ENCODE data around the gene SMIM29. TPM values are rescaled to one million over a fixed set of nuclear protein-coding genes. Genes with fewer than 3 reads are reported as not detected.

Gene SMIM29
- total RNA-seq, 1 donor from 2014 or later = 9.2 TPM

DNA sequence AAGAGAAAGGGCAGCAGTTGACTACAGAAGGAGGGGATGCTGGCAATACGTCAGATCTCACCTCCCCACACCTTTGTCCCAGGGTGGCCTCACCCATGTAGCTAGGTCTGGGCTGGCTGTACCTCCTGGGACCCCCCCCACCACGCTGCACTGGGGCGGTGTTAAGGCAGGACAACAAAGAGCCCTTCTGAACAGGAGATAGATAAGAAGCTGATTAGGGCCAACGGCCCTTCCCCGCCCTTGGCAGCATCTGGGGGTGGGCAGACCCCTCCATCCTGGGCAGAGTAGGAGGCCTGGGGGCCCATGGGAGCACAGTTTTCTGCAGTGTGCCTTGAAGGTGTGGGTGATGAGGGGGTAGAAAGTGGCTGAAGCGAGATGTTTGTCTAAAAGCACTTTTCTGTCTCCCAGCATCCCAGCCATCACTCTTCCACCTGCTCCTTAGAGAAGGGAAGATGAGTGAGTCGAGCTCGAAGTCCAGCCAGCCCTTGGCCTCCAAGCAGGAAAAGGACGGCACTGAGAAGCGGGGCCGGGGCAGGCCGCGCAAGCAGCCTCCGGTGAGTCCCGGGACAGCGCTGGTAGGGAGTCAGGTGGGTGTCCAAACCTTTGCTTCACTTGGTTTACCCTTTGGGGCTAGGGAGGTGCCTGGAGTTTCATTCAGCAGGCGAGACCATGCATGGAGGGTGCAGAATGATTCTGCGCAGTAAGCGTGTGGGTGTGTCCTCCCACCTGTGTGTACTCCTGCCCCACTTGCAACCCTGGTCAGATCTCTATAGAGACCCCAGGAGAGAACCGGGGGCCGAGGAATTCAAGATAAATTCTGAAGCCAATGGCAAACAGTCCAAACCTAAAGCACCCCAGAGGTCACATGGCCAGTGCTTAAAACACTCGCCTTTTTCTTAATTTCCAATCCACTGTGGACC is 8.2 kb downstream of the SMIM29 start:
- intact Hi-C loops (cut with DNase I) = loop anchor here (10.0 kb wide), 2 partner anchors 514 to 1484 kb away; partner anchors contain the start of gene SNRPC
- Histone ChIP-seq H3K27me3 (no peaks in the 10 kb centered on the region), H3K9me3 (no peaks in the 10 kb centered on the region), H3K4me3 (no peak overlapping the region), H3K27ac (no peak overlapping the region), H3K36me3 (peaks cover 0 to 9% of the 10 kb centered on the region in 2 donors), H3K4me1 (peaks cover 16 to 32% of the 10 kb centered on the region in 2 donors)
- DNase-seq (ENCODE audit: low spot score in 2 of 2) = peak in 1 of 2 donors; percentile 62
- TF ChIP-seq, protein P1, sequence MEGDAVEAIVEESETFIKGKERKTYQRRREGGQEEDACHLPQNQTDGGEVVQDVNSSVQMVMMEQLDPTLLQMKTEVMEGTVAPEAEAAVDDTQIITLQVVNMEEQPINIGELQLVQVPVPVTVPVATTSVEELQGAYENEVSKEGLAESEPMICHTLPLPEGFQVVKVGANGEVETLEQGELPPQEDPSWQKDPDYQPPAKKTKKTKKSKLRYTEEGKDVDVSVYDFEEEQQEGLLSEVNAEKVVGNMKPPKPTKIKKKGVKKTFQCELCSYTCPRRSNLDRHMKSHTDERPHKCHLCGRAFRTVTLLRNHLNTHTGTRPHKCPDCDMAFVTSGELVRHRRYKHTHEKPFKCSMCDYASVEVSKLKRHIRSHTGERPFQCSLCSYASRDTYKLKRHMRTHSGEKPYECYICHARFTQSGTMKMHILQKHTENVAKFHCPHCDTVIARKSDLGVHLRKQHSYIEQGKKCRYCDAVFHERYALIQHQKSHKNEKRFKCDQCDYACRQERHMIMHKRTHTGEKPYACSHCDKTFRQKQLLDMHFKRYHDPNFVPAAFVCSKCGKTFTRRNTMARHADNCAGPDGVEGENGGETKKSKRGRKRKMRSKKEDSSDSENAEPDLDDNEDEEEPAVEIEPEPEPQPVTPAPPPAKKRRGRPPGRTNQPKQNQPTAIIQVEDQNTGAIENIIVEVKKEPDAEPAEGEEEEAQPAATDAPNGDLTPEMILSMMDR (IDR thresholded peaks at IDR 0.05) = no peak

DNA sequence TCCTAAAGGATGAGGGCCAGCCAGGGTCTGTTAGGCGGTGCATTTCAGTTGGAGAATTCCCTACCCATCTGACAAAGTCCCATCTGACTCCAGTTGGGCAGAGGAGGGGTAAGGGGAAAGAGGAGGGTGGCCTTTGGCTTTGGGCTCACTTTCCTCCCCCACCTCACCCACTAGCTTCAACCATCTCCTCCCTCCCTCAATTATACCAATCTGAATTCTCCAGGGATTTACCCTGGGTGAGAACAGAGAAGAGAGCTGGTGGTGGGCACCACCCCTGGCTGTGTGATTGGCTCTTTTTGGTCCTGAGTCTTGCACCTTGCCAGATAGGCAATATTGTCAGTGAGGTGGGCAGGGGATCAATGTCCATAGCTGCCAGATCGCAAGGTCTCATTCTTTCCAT is 8.9 kb downstream of the SMIM29 start:
- no peaks in the 10 kb centered on the region for H3K27me3 ChIP-seq
- intact Hi-C loops (cut with DNase I) = loop anchor here (10.0 kb wide), 3 partner anchors 455 to 1485 kb away; partner anchors contain the start of genes ILRUN and SNRPC
- DNase-seq (ENCODE audit: low spot score in 2 of 2) = no peak
- TF ChIP-seq, protein P1 (IDR thresholded peaks at IDR 0.05) = no peak
- peaks cover 0 to 9% of the 10 kb centered on the region in 2 donors for H3K36me3 ChIP-seq
- H3K4me1 ChIP-seq = peaks cover 17 to 31% of the 10 kb centered on the region in 2 donors
- no peak overlapping the region for H3K27ac ChIP-seq
- no peaks in the 10 kb centered on the region for H3K9me3 ChIP-seq
- H3K4me3 ChIP-seq = no peak overlapping the region

DNA sequence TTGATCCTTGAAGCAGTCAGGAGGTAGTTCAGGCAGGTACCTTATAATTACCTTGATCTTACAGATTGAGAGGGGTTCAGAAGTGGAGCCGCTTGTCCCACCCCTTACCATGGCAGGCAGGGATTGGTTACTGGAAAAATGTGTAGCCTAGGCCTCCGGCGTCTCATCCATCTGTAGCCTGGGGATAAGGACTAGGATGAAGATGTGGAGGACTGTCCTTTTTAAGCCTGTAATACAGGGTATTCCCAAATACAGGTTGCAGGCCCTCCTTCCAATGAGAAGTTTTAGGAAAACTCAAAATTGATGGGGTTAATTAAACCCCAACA is 9.3 kb downstream of the SMIM29 start:
- H3K9me3 ChIP-seq = no peaks in the 10 kb centered on the region
- H3K27me3 ChIP-seq = no peaks in the 10 kb centered on the region
- H3K4me1 ChIP-seq = peaks cover 17 to 27% of the 10 kb centered on the region in 2 donors
- DNase-seq (ENCODE audit: low spot score in 2 of 2) = peak in 1 of 2 donors; percentile 44
- H3K4me3 ChIP-seq = no peak overlapping the region
- H3K36me3 ChIP-seq = peaks cover 0 to 9% of the 10 kb centered on the region in 2 donors
- TF ChIP-seq, protein P1 (IDR thresholded peaks at IDR 0.05) = no peak
- intact Hi-C loops (cut with DNase I) = loop anchor here (10.0 kb wide), 1 partner anchor 455 kb away; the partner anchor contains the start of gene ILRUN
- no peak overlapping the region for H3K27ac ChIP-seq

DNA sequence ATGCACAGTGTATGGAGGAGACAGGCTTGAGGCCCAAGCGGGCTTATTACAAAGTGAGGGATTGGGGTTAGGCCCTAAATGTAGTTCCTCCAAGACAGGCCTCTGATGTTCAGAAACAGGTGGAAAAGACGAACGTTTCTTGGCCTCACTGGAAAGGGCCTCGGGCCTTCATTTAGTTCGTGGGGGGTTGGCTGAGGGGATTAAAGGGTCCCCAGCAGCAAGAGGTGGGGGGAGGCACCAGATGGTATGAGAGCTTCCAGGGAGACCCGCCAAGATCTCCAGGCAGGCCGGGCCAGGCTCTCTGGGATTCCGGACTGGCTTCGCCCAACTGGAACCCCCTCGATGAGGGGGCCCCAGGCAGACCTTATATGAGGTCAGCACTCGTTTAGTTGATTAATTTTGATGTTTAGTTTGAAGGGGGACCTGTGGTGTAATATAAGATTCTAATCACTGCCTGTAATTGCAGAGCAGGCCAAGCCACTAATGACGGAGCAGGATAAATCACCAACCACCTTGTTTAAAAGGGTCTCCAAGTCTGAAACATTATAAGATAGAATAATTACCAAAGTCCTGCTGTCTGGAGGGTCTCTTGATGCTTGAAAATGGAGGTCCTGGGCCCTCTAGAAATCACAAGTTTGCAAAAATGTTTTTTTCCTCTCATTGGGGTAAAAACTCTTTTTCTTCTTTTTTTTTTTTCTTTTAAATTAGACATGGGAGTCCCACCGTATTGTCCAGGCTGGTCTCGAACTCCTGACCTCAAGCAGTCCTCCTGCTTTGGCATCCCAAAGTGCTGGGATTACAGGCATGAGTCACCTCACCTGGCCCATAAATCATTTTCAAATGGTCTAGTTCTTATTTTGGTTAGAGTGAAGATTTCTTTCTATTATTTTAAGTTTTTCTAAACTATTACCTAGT is 10.0 kb downstream of the SMIM29 start:
- Histone ChIP-seq H3K27me3 (no peaks in the 10 kb centered on the region), H3K4me1 (peaks cover 11 to 21% of the 10 kb centered on the region in 2 donors), H3K36me3 (peaks cover 0 to 9% of the 10 kb centered on the region in 2 donors), H3K9me3 (no peaks in the 10 kb centered on the region), H3K27ac (no peak overlapping the region), H3K4me3 (peak overlapping the region; percentile 66)
- intact Hi-C loops (cut with DNase I) = loop anchor here (10.0 kb wide), 1 partner anchor 456 kb away; the partner anchor contains the start of gene ILRUN
- TF ChIP-seq, protein P1 (IDR thresholded peaks at IDR 0.05) = no peak
- DNase-seq (ENCODE audit: low spot score in 2 of 2) = peak in 1 of 2 donors; percentile 40

Data from ascending aorta (tissue), 2 donors.